Fibroblast of lung (primary cell): ENCODE measurements around the gene ZNF664. TPM values are rescaled to one million over a fixed set of nuclear protein-coding genes. Genes with fewer than 3 reads are reported as not detected.

Experiments
- DNase-seq, 2 donors: peaks; one replicate each; pipeline versions ENCODE4 v3.0.0 to v3.0.0-alpha.2; 2010; ENCODE audit warnings: low read depth in 2 of 2
- H2AFZ ChIP-seq: 2 replicates; pipeline ENCODE4 v1.5.1; 2012; ENCODE audit warnings: low read length, control low read depth, inconsistent platforms
- H3K27ac ChIP-seq: 2 replicates; pipeline ENCODE4 v1.5.1; 2011; ENCODE audit warnings: low read length, control low read depth; ENCODE audit not compliant: insufficient read depth
- H3K27me3 ChIP-seq: 2 replicates; pipeline ENCODE4 v1.5.1; 2011; ENCODE audit warnings: mild to moderate bottlenecking, low read length; ENCODE audit not compliant: control insufficient read depth, insufficient read depth
- H3K36me3 ChIP-seq: 2 replicates; pipeline ENCODE4 v1.5.1; 2011; ENCODE audit warnings: low read length; ENCODE audit not compliant: control insufficient read depth, insufficient read depth
- H3K4me1 ChIP-seq: 2 replicates; pipeline ENCODE4 v1.5.1; 2011; ENCODE audit warnings: low read length; ENCODE audit not compliant: control insufficient read depth, insufficient read depth; ENCODE audit errors: extremely low read depth
- H3K4me2 ChIP-seq: 2 replicates; pipeline ENCODE4 v1.5.1; 2011; ENCODE audit warnings: low read length, control low read depth; ENCODE audit not compliant: insufficient read depth; ENCODE audit errors: extremely low read depth
- H3K4me3 ChIP-seq, 4 experiments: fragments of 200-600 bp in 1 of 4; sonication (generic) in 1 of 4; replicated peaks in 1 of 4; 2 replicates each; pipeline ENCODE4 v1.5.1; 2011 to 2016; ENCODE audit warnings: low read length in 4 of 4, low read depth in 3 of 4, mild to moderate bottlenecking in 3 of 4, control low read depth in 2 of 4, inconsistent platforms in 1 of 4, mixed read lengths in 1 of 4; ENCODE audit not compliant: insufficient read depth in 1 of 4; ENCODE audit errors: control extremely low read depth in 1 of 4
- H3K79me2 ChIP-seq: 2 replicates; pipeline ENCODE4 v1.5.1; 2012; ENCODE audit warnings: mild to moderate bottlenecking, low read length, inconsistent platforms; ENCODE audit not compliant: control insufficient read depth, insufficient read depth
- H3K9ac ChIP-seq: 2 replicates; pipeline ENCODE4 v1.5.1; 2011; ENCODE audit warnings: mild to moderate bottlenecking, low read length, control low read depth; ENCODE audit not compliant: insufficient read depth
- H3K9me3 ChIP-seq: 2 replicates; pipeline ENCODE4 v1.5.1; 2012; ENCODE audit warnings: low read depth, low read length; ENCODE audit not compliant: control insufficient read depth, insufficient read depth
- H4K20me1 ChIP-seq: 2 replicates; pipeline ENCODE4 v1.5.1; 2011; ENCODE audit warnings: low read length; ENCODE audit not compliant: control insufficient read depth, insufficient read depth; ENCODE audit errors: extremely low read depth
- EZH2 ChIP-seq: IDR thresholded peaks from 2 replicates; pipeline ENCODE4 v1.5.1; 2012; ENCODE audit warnings: low read length, control low read depth, mild to moderate bottlenecking; ENCODE audit errors: missing control alignments
- polyA plus RNA-seq, 2 donors: library from polyadenylated mRNA; depleted of rRNA in 1 of 2; stranded (reverse) in 1 of 2; unstranded in 1 of 2; fragments of >200 nt; gene quantifications; 2 replicates each; pipeline ENCODE4 v1.2.1, GENCODE V29; 2011 to 2012; ENCODE audit warnings: missing spikeins in 1 of 2
- total RNA-seq: library from RNA; depleted of rRNA; stranded (reverse); fragments of >200 nt; gene quantifications from 2 replicates; pipeline ENCODE4 v1.2.1, GENCODE V29; 2014
- TF ChIP-seq, protein P1 (sequence below), 2 donors: IDR thresholded peaks in 1 of 2; conservative IDR thresholded peaks in 1 of 2; 1 replicate in 1 of 2; 2 replicates in 1 of 2; pipeline ENCODE4 v1.5.1; 2011 to 2012; ENCODE audit warnings: low read length in 2 of 2, control low read depth in 1 of 2, inconsistent platforms in 1 of 2, low read depth in 1 of 2, mild to moderate bottlenecking in 1 of 2

Gene ZNF664
- total and polyA plus RNA-seq, 2 donors (not counting 1 experiment from before 2014, with no cell fraction given), result 43.9 to 55.1 TPM

- Histone ChIP-seq H3K36me3 (peaks cover 7% of the 10 kb centered on the region), H3K79me2 (peaks cover 2% of the 10 kb centered on the region), H3K27ac (no peak overlapping the region), H3K27me3 (no peaks in the 10 kb centered on the region), H3K4me3 (no peak overlapping the region), H3K4me1 (peaks cover 3% of the 10 kb centered on the region), H2AFZ (no peak overlapping the region), H4K20me1 (no peaks in the 10 kb centered on the region), H3K4me2 (no peak overlapping the region), H3K9me3 (no peaks in the 10 kb centered on the region), H3K9ac (no peak overlapping the region)
- TF ChIP-seq, protein P1, sequence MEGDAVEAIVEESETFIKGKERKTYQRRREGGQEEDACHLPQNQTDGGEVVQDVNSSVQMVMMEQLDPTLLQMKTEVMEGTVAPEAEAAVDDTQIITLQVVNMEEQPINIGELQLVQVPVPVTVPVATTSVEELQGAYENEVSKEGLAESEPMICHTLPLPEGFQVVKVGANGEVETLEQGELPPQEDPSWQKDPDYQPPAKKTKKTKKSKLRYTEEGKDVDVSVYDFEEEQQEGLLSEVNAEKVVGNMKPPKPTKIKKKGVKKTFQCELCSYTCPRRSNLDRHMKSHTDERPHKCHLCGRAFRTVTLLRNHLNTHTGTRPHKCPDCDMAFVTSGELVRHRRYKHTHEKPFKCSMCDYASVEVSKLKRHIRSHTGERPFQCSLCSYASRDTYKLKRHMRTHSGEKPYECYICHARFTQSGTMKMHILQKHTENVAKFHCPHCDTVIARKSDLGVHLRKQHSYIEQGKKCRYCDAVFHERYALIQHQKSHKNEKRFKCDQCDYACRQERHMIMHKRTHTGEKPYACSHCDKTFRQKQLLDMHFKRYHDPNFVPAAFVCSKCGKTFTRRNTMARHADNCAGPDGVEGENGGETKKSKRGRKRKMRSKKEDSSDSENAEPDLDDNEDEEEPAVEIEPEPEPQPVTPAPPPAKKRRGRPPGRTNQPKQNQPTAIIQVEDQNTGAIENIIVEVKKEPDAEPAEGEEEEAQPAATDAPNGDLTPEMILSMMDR (conservative IDR thresholded peaks at IDR 0.05 in 1 of 2, IDR thresholded peaks at IDR 0.05 in 1 of 2; ENCODE audit: low read depth in 1 of 2, low read length in 2 of 2), result no peak
- no peak for TF ChIP-seq EZH2
- DNase-seq, result no peak
Observed at GRCh38 chr12:123986374-123986965, 13.5 kb downstream of the ZNF664 start.

DNA sequence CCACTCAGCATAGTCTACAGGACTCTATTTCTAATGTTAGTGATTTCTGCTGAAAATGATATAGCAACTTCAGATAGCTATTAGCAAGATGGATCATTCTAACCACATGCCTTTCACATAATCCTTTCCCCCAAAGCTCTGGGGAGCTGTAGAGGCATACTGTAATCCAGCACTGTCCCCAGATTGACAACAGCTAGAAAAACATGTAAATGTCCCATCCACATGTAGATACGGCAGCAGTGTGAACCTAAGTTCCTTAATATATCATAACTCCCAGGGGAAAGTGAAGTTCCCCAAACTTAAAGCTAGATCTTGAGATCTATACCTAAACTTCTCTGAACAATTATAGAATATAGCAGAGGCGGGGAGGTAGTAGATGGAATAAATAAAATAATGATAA, 14.0 kb downstream of the ZNF664 start:
- H3K4me3 ChIP-seq, result no peak overlapping the region
- H3K9ac ChIP-seq, result no peak overlapping the region
- H3K4me2 ChIP-seq, result no peak overlapping the region
- no peak overlapping the region for H3K27ac ChIP-seq
- H2AFZ ChIP-seq, result no peak overlapping the region
- H3K4me1 ChIP-seq, result peaks cover 3% of the 10 kb centered on the region
- no peaks in the 10 kb centered on the region for H4K20me1 ChIP-seq
- H3K27me3 ChIP-seq, result no peaks in the 10 kb centered on the region
- peaks cover 7% of the 10 kb centered on the region for H3K36me3 ChIP-seq
- no peaks in the 10 kb centered on the region for H3K9me3 ChIP-seq
- DNase-seq, result no peak
- TF ChIP-seq, protein P1 (conservative IDR thresholded peaks at IDR 0.05 in 1 of 2, IDR thresholded peaks at IDR 0.05 in 1 of 2; ENCODE audit: low read depth in 1 of 2, low read length in 2 of 2), result no peak
- no peak for TF ChIP-seq EZH2
- peaks cover 1% of the 10 kb centered on the region for H3K79me2 ChIP-seq

- peaks cover 8% of the 10 kb centered on the region for H3K36me3 ChIP-seq
Observed at GRCh38 chr12:123989168-123989567, 16.2 kb downstream of the ZNF664 start.

More at GRCh38 chr12:123989168-123989567, 16.2 kb downstream of the ZNF664 start:
- Histone ChIP-seq H3K9ac (no peak overlapping the region), H3K27ac (no peak overlapping the region), H2AFZ (no peak overlapping the region), H3K4me1 (peaks cover 3% of the 10 kb centered on the region), H3K27me3 (no peaks in the 10 kb centered on the region), H3K4me2 (no peak overlapping the region), H3K79me2 (no peaks in the 10 kb centered on the region), H3K9me3 (no peaks in the 10 kb centered on the region), H4K20me1 (no peaks in the 10 kb centered on the region), H3K4me3 (no peak overlapping the region)
- TF ChIP-seq EZH2, result no peak
- TF ChIP-seq, protein P1 (conservative IDR thresholded peaks at IDR 0.05 in 1 of 2, IDR thresholded peaks at IDR 0.05 in 1 of 2; ENCODE audit: low read depth in 1 of 2, low read length in 2 of 2), result no peak
- no peak for DNase-seq
